Keratinocyte (primary cell): Measurements from ENCODE around the gene ZNF816. TPM values are rescaled to one million over a fixed set of nuclear protein-coding genes. Genes with fewer than 3 reads are reported as not detected.

Experiments used
- DNase-seq: peaks from one replicate; pipeline ENCODE4 v3.0.0-alpha.2; 2011; ENCODE audit warnings: low read depth, missing footprints, low spot score
- FAIRE-seq: peaks from 2 replicates; lab custom pipeline; 2011; peaks lifted over from hg19 to GRCh38; lab: Jason Lieb, UNC
- H2AFZ ChIP-seq: 2 replicates; pipeline ENCODE4 v1.6.0; 2012; ENCODE audit warnings: low read length, control low read depth, inconsistent platforms; ENCODE audit not compliant: control insufficient read depth
- H3K27ac ChIP-seq: 2 replicates; pipeline ENCODE4 v1.5.1; 2011; ENCODE audit warnings: low read length; ENCODE audit not compliant: control insufficient read depth, insufficient read depth
- H3K27me3 ChIP-seq: 3 replicates; pipeline ENCODE4 v1.6.0; 2011; ENCODE audit warnings: low read length; ENCODE audit not compliant: control insufficient read depth, insufficient read depth; ENCODE audit errors: extremely low read depth
- H3K36me3 ChIP-seq, 2 experiments: 2 replicates in 1 of 2; 3 replicates in 1 of 2; pipeline ENCODE4 v1.5.1; 2011; ENCODE audit warnings: low read length in 2 of 2, mild to moderate bottlenecking in 1 of 2; ENCODE audit not compliant: control insufficient read depth in 2 of 2, insufficient read depth in 2 of 2; ENCODE audit errors: extremely low read depth in 1 of 2
- H3K4me1 ChIP-seq: 3 replicates; pipeline ENCODE4 v1.5.1; 2011; ENCODE audit warnings: low read length; ENCODE audit not compliant: control insufficient read depth, insufficient read depth; ENCODE audit errors: extremely low read depth
- H3K4me2 ChIP-seq: 3 replicates; pipeline ENCODE4 v1.6.0; 2011; ENCODE audit warnings: low read depth, low read length; ENCODE audit not compliant: control insufficient read depth, insufficient read depth; ENCODE audit errors: extremely low read depth
- H3K4me3 ChIP-seq, 3 experiments: fragments of 200-600 bp in 1 of 3; sonication (generic) in 1 of 3; 2 replicates in 2 of 3; 3 replicates in 1 of 3; pipeline ENCODE4 v1.5.1; 2011 to 2016; ENCODE audit warnings: low read length in 3 of 3, mild to moderate bottlenecking in 3 of 3, control low read depth in 2 of 3, inconsistent platforms in 1 of 3, low read depth in 1 of 3, mixed read lengths in 1 of 3, mixed run types in 1 of 3, moderate library complexity in 1 of 3; ENCODE audit not compliant: control insufficient read depth in 2 of 3, insufficient read depth in 2 of 3; ENCODE audit errors: extremely low read depth in 1 of 3
- H3K79me2 ChIP-seq: 2 replicates; pipeline ENCODE4 v1.6.0; 2012; ENCODE audit warnings: low read length; ENCODE audit not compliant: control insufficient read depth, insufficient read depth
- H3K9ac ChIP-seq: 3 replicates; pipeline ENCODE4 v1.6.0; 2011; ENCODE audit warnings: low read length; ENCODE audit not compliant: control insufficient read depth, insufficient read depth; ENCODE audit errors: extremely low read depth
- H3K9me1 ChIP-seq: 3 replicates; pipeline ENCODE4 v1.6.0; 2011; ENCODE audit warnings: low read length; ENCODE audit not compliant: control insufficient read depth, insufficient read depth; ENCODE audit errors: extremely low read depth
- H3K9me3 ChIP-seq: 2 replicates; pipeline ENCODE4 v1.5.1; 2012; ENCODE audit warnings: low read depth, low read length; ENCODE audit not compliant: control insufficient read depth
- H4K20me1 ChIP-seq: 3 replicates; pipeline ENCODE4 v1.6.0; 2011; ENCODE audit warnings: low read length; ENCODE audit not compliant: control insufficient read depth, insufficient read depth; ENCODE audit errors: extremely low read depth
- EZH2 ChIP-seq: IDR thresholded peaks from one replicate; pipeline ENCODE4 v1.6.1; 2012; ENCODE audit warnings: inconsistent platforms, mild to moderate bottlenecking, low read length, moderate library complexity
- dilution Hi-C: fragments of 300-500 bp; cut with MboI; formaldehyde crosslinking; loops from one replicate; pipeline ENCODE4 v1.7.0; 2020; ENCODE audit warnings: low sequenced_read_pairs; ENCODE audit not compliant: extremely low pct_ligation_motif_present
- polyA plus RNA-seq, 5 experiments: library from polyadenylated mRNA; depleted of rRNA in 3 of 5; stranded (reverse) in 3 of 5; stranded (forward) in 1 of 5; unstranded in 1 of 5; fragments of >200 nt; gene quantifications; 1 replicate in 1 of 5; 2 replicates in 3 of 5; 3 replicates in 1 of 5; pipeline versions ENCODE4 v1.2.1 to v1.2.3, GENCODE V29; 2011 to 2012; ENCODE audit warnings: missing spikeins in 2 of 5, low read depth in 1 of 5, low replicate concordance in 1 of 5
- TF ChIP-seq, protein P1 (sequence below), 3 experiments: IDR thresholded peaks in 1 of 3; conservative IDR thresholded peaks in 1 of 3; optimal IDR thresholded peaks in 1 of 3; 2 replicates in 2 of 3; 3 replicates in 1 of 3; pipeline versions ENCODE3 to v1.5.1; 2011; ENCODE audit warnings: low read length in 3 of 3, mild to moderate bottlenecking in 3 of 3, moderate library complexity in 2 of 3, control low read depth in 1 of 3, inconsistent platforms in 1 of 3; ENCODE audit not compliant: insufficient read depth in 2 of 3; ENCODE audit errors: extremely low read depth in 1 of 3

The ZNF816 gene
- polyA plus RNA-seq, 1 donor (not counting 4 experiments of a cell fraction or from before 2014, with no cell fraction given) = 4.3 TPM

DNA sequence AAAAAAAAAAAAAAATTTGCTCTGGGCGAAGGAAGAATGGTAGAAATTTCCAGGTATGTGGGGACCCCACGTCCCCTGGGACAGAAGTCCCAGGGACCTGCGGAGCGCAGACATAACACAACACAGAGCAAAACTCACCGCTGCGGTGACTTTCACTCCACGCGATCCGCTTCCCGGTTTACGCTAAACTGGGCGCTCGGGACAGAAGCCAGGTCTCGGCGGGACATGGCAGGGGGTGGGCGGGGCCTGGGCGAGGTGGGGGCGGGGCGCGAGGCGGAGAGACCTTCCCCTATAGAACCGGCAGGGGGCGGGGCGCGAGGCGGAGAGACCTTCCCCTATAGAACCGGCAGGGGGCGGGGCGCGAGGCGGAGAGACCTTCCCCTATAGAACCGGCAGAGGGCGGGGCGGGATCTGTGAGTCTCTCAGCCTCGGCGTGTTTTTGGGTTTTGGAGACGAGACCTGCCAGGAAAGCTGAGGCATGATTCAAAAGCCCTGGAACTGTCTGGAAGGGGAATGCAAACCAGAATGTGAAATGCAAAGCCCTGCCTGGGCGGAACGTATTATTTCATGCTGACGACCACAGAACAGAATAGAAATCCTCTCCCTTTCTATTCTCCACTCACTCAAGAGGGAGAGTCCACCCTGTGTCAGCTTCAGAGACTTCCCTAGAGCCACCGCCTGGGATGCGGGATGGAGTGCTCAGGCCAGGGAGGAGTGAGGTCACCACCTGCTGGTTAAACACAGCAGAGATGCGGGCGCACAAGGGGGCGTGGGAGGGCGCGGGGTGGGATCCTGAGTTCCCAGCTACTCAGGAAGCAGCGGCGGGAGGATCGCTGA lies 30.9 kb upstream of the ZNF816 start:
- H3K27ac ChIP-seq = no peak overlapping the region
- H3K79me2 ChIP-seq = no peaks in the 10 kb centered on the region
- H3K4me1 ChIP-seq = peaks cover 15% of the 10 kb centered on the region
- H3K9ac ChIP-seq = peak overlapping the region; percentile 28
- H3K9me3 ChIP-seq = peaks cover 2% of the 10 kb centered on the region
- H4K20me1 ChIP-seq = no peaks in the 10 kb centered on the region
- H3K36me3 ChIP-seq = peaks cover 0 to 2% of the 10 kb centered on the region in 2 experiments
- FAIRE-seq (no peak), DNase-seq (peak; percentile 49)
- no peaks in the 10 kb centered on the region for H3K9me1 ChIP-seq
- dilution Hi-C loops = no loop called here
- peak overlapping the region; percentile 39 to 63 (median 59) for H3K4me3 ChIP-seq
- TF ChIP-seq, protein P1, sequence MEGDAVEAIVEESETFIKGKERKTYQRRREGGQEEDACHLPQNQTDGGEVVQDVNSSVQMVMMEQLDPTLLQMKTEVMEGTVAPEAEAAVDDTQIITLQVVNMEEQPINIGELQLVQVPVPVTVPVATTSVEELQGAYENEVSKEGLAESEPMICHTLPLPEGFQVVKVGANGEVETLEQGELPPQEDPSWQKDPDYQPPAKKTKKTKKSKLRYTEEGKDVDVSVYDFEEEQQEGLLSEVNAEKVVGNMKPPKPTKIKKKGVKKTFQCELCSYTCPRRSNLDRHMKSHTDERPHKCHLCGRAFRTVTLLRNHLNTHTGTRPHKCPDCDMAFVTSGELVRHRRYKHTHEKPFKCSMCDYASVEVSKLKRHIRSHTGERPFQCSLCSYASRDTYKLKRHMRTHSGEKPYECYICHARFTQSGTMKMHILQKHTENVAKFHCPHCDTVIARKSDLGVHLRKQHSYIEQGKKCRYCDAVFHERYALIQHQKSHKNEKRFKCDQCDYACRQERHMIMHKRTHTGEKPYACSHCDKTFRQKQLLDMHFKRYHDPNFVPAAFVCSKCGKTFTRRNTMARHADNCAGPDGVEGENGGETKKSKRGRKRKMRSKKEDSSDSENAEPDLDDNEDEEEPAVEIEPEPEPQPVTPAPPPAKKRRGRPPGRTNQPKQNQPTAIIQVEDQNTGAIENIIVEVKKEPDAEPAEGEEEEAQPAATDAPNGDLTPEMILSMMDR (optimal IDR thresholded peaks at IDR 0.05 in 1 of 3, IDR thresholded peaks at IDR 0.05 in 1 of 3, conservative IDR thresholded peaks at IDR 0.05 in 1 of 3; ENCODE audit: extremely low read depth in 1 of 3, insufficient read depth in 2 of 3, low read length in 3 of 3) = peak in 2 of 3 experiments; percentile 31 to 53
- TF ChIP-seq EZH2 = no peak
- peak overlapping the region; percentile 83 for H3K4me2 ChIP-seq
- H3K27me3 ChIP-seq = no peaks in the 10 kb centered on the region
- H2AFZ ChIP-seq = peak overlapping the region; percentile 88

DNA sequence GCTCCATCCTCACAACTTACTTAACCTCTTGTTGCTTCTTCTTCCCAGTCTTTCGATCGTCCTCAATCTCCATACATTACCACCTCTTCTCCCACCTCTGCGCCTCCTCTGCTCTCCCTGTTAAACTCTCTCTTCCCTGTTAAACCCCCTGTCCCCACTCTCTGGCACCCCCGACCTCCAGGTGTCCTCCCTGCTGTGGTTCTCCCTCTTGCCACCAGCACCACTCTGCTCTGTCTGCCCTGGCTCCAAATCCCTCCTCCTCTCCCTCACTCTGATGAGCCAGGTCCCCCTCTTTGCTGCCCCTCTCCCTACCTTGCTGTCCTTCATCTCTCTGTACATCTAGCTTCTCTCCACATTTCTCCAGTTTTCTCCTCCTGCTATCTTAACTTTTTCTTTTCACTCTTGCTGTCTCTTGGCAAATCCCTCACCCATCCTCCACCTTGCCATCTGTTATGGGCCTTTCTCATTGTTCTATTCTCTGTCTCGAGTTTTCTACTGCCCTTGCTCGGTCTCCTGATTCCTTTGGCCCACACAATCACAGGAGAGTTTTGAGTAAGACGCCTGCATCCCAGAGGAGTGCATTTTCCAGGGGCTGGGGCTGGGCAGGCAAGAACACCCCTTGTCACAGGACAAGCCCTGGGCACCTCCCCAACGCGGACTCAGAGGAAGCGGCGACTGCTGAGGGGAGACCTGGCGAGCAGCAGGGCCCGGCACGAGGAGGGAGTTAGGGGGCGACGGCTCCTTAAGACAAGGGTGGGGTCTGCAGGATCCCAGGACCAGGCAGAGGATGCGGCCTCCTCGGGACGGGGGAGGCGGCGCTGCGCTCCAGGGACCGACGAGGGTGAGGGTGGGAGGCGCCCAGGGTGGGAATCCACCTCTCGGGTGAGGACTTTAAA lies 29.7 kb upstream of the ZNF816 start:
- H3K9me3 ChIP-seq = no peaks in the 10 kb centered on the region
- TF ChIP-seq, protein P1 (optimal IDR thresholded peaks at IDR 0.05 in 1 of 3, IDR thresholded peaks at IDR 0.05 in 1 of 3, conservative IDR thresholded peaks at IDR 0.05 in 1 of 3; ENCODE audit: extremely low read depth in 1 of 3, insufficient read depth in 2 of 3, low read length in 3 of 3) = no peak
- TF ChIP-seq EZH2 = no peak
- H3K4me3 ChIP-seq = peak overlapping the region; percentile 39 to 63 (median 59)
- H3K27me3 ChIP-seq = no peaks in the 10 kb centered on the region
- FAIRE-seq (no peak), DNase-seq (no peak)
- no peak overlapping the region for H3K27ac ChIP-seq
- no peaks in the 10 kb centered on the region for H4K20me1 ChIP-seq
- H3K9me1 ChIP-seq = no peaks in the 10 kb centered on the region
- peak overlapping the region; percentile 42 for H2AFZ ChIP-seq
- peak overlapping the region; percentile 74 for H3K4me2 ChIP-seq
- H3K4me1 ChIP-seq = peaks cover 15% of the 10 kb centered on the region
- H3K79me2 ChIP-seq = no peaks in the 10 kb centered on the region
- H3K36me3 ChIP-seq = peaks cover 0 to 2% of the 10 kb centered on the region in 2 experiments
- dilution Hi-C loops = no loop called here
- peak overlapping the region; percentile 28 for H3K9ac ChIP-seq
